Left lung (tissue), 10 donors: ENCODE measurements around the gene HAUS8. TPM values are rescaled to one million over a fixed set of nuclear protein-coding genes. Genes with fewer than 3 reads are reported as not detected.

Experiments
- ATAC-seq: fragments of 200-7000 bp; cut with Tn5 transposase; one replicate; pipeline ENCODE4 v1.9.1; 2020; ENCODE audit warnings: moderate library complexity
- DNase-seq, 4 donors: peaks; one replicate each; pipeline ENCODE4 v3.0.0-alpha.2; 2013 to 2020
- H3K27ac ChIP-seq, 2 donors: fragments of 200-600 bp; sonication (generic) in 1 of 2; one replicate each; pipeline versions ENCODE4 v1.5.0 to v1.8.0; 2020 to 2021
- H3K27me3 ChIP-seq, 2 donors: fragments of 200-600 bp; sonication (generic) in 1 of 2; one replicate each; pipeline versions ENCODE4 v1.5.0 to v1.8.0; 2020 to 2021
- H3K36me3 ChIP-seq, 2 donors: fragments of 200-600 bp; sonication (generic) in 1 of 2; one replicate each; pipeline versions ENCODE4 v1.5.0 to v1.8.0; 2020 to 2021
- H3K4me1 ChIP-seq, 2 donors: fragments of 200-600 bp; one replicate each; pipeline ENCODE4 v1.8.0; 2021
- H3K4me3 ChIP-seq, 2 donors: fragments of 200-600 bp; sonication (generic) in 1 of 2; one replicate each; pipeline versions ENCODE4 v1.5.0 to v1.8.0; 2020 to 2021; ENCODE audit warnings: mild to moderate bottlenecking in 1 of 2
- H3K9me3 ChIP-seq, 2 donors: fragments of 200-600 bp; sonication (generic) in 1 of 2; one replicate each; pipeline versions ENCODE4 v1.5.0 to v1.8.0; 2020 to 2021
- intact Hi-C, 2 donors: fragments of 100-400 bp; cut with DNase I; formaldehyde crosslinking; loops; one replicate each; pipeline versions ENCODE4 v1.11.2 to v1.14.2; 2022
- polyA plus RNA-seq, 6 donors: library from polyadenylated mRNA; unstranded; fragments of 120-200 nt; gene quantifications; one replicate each; pipeline ENCODE4 v1.2.1, GENCODE V29; 2013; ENCODE audit not compliant: insufficient read length in 6 of 6
- total RNA-seq, 2 donors: library from RNA; stranded (reverse); fragmentation: NEBNext Ultra II Directional; extraction: Animal tissue kit (Norgen Biotek cat#: 25700); gene quantifications; one replicate each; pipeline ENCODE4 v1.2.1, GENCODE V29; 2021
- TF ChIP-seq, protein P1 (sequence below), 2 donors: fragments of 200-600 bp; sonication (generic) in 1 of 2; IDR thresholded peaks; one replicate each; pipeline versions ENCODE4 v1.5.0 to v1.8.0; 2021; ENCODE audit warnings: antibody characterized with exemption in 2 of 2
- donor health status: DM: no; HTN: yes; CAD: no.
- donor health status: DM: no; HTN: no; CAD: no.

HAUS8 gene
- total and polyA plus RNA-seq, 8 donors, result 8.4 to 15.2 (median 12.7) TPM

DNA sequence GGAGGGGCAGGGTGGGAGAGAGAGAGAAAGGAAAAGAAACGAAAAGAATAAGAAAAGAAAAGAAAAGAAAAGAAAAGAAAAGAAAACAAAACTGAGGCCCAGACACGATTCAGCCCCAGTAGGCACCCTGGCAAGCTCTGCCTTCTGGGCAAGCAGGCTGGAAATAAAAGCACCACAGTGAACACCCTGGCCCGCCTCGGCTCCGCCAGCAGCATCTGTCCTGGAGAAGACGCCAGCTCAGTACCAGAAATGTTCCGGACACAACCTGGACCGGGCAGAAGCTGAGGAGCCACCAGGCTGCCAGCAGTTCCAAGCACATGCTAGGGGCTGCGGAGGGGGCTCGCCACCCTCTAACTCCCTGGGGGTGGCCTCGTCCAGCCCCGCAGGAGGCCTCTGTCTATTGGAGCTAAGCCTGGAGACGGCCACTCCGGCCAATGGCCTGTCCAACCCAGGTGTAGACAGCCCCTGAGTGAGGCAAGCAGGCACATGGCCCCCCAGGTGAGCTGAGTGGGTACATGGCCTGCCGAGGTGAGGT is 37.2 kb downstream of the HAUS8 start:
- intact Hi-C loops, result no loop called here
- Histone ChIP-seq H3K27me3 (no peaks in the 10 kb centered on the region), H3K9me3 (no peaks in the 10 kb centered on the region), H3K4me1 (peaks cover 5 to 7% of the 10 kb centered on the region in 2 donors), H3K36me3 (no peaks in the 10 kb centered on the region), H3K27ac (no peak overlapping the region), H3K4me3 (no peak overlapping the region)
- ATAC-seq, result no peak
- DNase-seq, result peak in 1 of 4 donors; percentile 72
- TF ChIP-seq, protein P1, sequence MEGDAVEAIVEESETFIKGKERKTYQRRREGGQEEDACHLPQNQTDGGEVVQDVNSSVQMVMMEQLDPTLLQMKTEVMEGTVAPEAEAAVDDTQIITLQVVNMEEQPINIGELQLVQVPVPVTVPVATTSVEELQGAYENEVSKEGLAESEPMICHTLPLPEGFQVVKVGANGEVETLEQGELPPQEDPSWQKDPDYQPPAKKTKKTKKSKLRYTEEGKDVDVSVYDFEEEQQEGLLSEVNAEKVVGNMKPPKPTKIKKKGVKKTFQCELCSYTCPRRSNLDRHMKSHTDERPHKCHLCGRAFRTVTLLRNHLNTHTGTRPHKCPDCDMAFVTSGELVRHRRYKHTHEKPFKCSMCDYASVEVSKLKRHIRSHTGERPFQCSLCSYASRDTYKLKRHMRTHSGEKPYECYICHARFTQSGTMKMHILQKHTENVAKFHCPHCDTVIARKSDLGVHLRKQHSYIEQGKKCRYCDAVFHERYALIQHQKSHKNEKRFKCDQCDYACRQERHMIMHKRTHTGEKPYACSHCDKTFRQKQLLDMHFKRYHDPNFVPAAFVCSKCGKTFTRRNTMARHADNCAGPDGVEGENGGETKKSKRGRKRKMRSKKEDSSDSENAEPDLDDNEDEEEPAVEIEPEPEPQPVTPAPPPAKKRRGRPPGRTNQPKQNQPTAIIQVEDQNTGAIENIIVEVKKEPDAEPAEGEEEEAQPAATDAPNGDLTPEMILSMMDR (IDR thresholded peaks at IDR 0.05), result no peak

DNA sequence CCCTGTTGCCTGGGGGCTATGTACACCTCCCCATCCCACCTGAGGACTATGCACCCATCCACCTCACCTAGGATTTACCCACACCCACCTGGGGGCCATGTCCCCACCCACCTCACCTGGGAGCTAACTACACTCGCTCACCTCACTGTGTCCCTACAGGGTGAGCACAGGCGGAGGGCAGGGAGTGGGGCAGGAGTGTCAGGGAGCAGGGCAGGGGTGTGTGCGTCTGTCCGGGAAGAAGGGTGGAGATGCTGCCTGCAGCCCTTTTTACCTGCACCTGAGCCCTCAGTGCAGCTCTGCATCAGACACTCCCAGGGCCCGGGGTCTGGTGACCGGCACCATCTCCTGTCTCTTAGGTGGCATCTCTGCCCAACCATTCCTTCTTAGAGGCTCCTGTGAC is 38.1 kb downstream of the HAUS8 start:
- intact Hi-C loops, result no loop called here
- no peak for ATAC-seq
- TF ChIP-seq, protein P1 (IDR thresholded peaks at IDR 0.05), result no peak

DNA sequence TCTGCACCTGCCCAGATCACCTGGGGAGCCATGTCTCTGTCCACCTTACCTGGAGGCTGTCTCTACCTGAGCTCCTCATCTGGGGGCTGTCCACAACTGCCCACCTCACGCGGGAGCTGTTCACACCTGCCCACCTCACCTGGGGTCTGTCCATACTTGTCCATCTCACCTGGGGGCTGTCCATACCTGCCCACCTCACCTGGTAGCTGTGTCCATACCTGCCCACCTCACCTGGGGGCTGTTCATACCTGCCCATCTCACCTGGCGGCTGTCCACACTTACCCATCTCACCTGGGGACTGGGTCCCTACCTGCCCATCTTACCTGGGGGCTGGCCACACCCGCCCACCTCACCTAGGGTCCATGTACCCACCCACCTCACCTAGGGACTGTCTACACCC is 38.6 kb downstream of the HAUS8 start:
- Histone ChIP-seq H3K27me3 (no peaks in the 10 kb centered on the region), H3K4me1 (no peaks in the 10 kb centered on the region), H3K9me3 (no peaks in the 10 kb centered on the region), H3K27ac (no peak overlapping the region), H3K36me3 (no peaks in the 10 kb centered on the region), H3K4me3 (no peak overlapping the region)
- intact Hi-C loops, result no loop called here
- ATAC-seq, result no peak
- TF ChIP-seq, protein P1 (IDR thresholded peaks at IDR 0.05), result no peak
- DNase-seq, result peak in 1 of 4 donors; percentile 32

More for the DNA sequence above, 38.1 kb downstream of the HAUS8 start:
- H3K9me3 ChIP-seq, result no peaks in the 10 kb centered on the region
- no peaks in the 10 kb centered on the region for H3K27me3 ChIP-seq
- no peak overlapping the region for H3K27ac ChIP-seq
- no peaks in the 10 kb centered on the region for H3K36me3 ChIP-seq
- DNase-seq, result peak in 1 of 4 donors; percentile 55
- no peak overlapping the region for H3K4me3 ChIP-seq
- peaks cover 4 to 5% of the 10 kb centered on the region in 2 donors for H3K4me1 ChIP-seq

DNA sequence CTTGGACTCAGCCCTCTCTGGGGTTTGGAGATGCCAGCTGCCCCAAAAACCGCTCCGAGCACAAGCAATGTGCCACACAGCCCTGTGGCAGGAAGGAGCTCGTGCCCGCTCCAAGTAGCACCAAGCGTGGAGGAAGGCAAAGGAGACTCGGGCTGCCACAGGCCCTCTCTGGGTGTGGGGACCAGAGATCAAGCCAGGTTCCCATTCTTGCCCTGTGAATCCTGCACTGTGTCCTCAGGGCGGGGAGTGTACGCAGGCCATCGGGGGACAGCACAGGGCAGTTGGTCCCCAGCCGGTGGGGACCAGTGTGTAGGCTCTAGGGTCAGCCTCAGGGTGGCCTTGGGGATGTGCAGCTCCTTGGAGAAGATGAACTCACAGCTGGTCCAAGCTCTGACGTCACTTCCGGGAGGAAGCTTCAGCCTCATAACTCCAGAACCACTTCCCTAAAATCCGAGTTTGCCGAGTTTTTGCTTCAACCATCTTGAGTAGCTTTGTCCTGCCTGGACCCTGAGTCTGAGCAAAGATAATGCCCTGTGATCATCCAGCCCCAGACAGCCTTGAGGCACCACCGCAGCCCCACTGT is 39.3 kb downstream of the HAUS8 start:
- no peak overlapping the region for H3K4me3 ChIP-seq
- ATAC-seq, result peak; percentile 32
- H3K27ac ChIP-seq, result no peak overlapping the region
- DNase-seq, result peak in 2 of 4 donors; percentile 60 to 73
- intact Hi-C loops, result no loop called here
- no peaks in the 10 kb centered on the region for H3K4me1 ChIP-seq
- TF ChIP-seq, protein P1 (IDR thresholded peaks at IDR 0.05), result no peak
- H3K27me3 ChIP-seq, result no peaks in the 10 kb centered on the region
- H3K9me3 ChIP-seq, result no peaks in the 10 kb centered on the region
- H3K36me3 ChIP-seq, result no peaks in the 10 kb centered on the region

DNA sequence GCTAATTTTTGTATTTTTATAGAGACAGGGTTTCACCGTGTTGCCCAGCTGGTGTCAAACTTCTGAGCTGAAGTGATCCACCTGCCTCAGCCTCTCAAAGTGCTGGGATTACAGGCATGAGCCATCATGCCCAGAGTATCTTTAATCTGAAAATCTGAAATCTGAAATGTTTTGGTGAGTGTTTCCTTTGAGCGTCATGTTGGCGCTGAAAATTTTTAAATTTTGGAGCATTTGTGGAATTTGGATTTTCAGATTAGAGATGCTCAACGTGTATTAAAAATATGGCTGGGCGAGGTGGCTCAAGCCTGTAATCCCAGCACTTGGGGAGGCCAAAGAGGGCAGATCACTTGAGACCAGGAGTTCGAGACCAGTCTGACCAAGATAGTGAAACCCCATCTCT is 43.5 kb downstream of the HAUS8 start:
- H3K9me3 ChIP-seq, result no peaks in the 10 kb centered on the region
- no peaks in the 10 kb centered on the region for H3K4me1 ChIP-seq
- TF ChIP-seq, protein P1 (IDR thresholded peaks at IDR 0.05), result no peak
- H3K36me3 ChIP-seq, result no peaks in the 10 kb centered on the region
- H3K4me3 ChIP-seq, result no peak overlapping the region
- no peak for ATAC-seq
- no peak overlapping the region for H3K27ac ChIP-seq
- no peak for DNase-seq
- peaks cover 0 to 23% of the 10 kb centered on the region in 2 donors for H3K27me3 ChIP-seq
- intact Hi-C loops, result no loop called here
